GM19238 (cell line): ENCODE measurements around the gene SCAMP1.
"Not testable (repeated sequence)": the region's sequence is repeated elsewhere in the genome, so short reads cannot be mapped to it uniquely, and the experiment has no call there.

Experiments used
- DNase-seq: peaks from one replicate; pipeline ENCODE4 v3.0.0; 2011; ENCODE audit warnings: low spot score; ENCODE audit not compliant: insufficient read length

SCAMP1 gene

DNA sequence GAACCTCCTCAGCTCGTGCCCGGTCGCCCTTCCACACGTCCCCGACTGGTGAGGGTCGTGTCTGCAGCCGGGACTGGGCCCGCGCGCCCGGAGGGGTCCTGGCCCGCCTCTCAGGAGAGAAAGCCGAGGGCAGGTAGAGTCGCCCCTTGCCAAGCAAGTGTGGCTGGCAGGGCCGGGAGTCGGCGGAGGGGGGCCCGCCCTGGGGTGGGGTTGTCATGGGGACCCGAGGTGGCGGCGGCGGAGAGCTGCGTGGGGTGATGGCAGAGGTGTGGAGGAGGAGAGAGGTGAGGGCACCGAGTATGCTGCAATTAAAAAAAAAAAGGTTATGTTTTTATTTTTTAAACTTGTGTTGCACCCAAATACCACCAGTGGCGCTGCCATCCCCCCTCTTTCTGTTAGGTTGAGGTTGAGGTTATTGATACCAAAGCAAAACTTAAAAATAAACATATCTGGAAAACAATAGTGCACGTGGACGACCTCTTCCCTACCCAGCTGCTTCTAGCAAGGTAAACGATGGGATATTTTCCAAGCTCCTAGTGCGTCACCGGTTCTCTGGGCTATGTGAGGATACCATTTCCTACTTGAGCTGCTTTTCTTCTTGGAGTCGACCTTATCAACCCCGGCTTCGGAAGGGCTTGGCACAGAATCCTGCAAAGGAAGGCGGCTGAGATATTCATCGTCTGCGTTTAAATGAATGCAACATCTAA, 660 bp downstream of the SCAMP1 start:
- DNase-seq, result peak; percentile 49

DNA sequence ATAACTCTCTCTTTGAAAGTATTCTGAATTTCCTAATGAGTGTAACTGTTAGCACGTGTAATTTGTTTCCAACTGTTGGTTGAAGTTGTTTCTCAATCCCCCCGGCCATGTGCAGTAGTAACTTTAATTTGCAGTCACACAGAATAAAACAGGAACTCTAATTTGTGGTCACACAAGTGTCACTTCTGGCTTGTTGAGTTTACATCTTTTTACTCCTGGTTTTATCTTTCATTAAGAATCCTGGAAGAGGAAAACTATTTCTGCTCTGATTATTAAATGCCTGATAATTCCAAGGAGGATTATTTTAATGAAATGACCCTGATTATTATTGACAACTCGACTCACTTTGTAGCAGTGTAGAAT, 1.2 kb downstream of the SCAMP1 start:
- DNase-seq, result no peak

DNA sequence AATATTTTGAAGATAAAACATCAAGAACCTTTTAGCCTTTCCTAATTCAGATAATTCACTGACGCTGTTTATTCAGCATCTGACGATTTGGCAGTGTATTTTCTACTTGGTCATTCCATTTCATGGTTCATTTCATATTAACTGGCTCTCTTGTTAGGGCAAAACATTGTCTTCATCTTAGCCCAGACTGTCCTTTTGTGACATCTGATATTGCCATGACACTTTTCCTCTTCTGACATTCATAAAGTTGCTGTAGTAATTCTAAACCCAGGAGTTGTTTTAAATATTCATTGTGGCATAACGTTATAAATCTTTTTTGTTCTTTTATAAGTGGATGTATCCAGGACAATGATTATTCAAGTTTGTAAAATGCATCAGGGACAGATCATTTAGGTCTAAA, 1.8 kb downstream of the SCAMP1 start:
- DNase-seq, result no peak

DNA sequence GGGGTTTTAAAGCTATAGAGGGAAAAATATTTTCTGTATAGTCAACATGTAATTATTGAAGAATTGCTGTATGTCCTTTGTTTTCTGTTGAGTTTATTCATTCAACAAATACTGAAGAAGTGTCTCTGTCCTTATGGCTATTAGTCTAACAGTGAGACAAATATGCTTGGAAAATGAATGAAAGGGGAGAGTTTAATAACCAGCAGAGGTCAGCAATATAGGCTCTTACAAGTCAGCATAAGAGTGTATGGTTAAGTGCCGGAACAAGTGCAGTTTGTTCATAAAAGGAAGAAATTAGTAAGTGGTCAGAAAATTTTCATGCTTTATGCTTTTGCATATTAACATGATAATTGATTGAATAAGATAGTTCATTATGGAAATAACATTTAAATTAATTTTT, 3.6 kb downstream of the SCAMP1 start:
- no peak for DNase-seq

DNA sequence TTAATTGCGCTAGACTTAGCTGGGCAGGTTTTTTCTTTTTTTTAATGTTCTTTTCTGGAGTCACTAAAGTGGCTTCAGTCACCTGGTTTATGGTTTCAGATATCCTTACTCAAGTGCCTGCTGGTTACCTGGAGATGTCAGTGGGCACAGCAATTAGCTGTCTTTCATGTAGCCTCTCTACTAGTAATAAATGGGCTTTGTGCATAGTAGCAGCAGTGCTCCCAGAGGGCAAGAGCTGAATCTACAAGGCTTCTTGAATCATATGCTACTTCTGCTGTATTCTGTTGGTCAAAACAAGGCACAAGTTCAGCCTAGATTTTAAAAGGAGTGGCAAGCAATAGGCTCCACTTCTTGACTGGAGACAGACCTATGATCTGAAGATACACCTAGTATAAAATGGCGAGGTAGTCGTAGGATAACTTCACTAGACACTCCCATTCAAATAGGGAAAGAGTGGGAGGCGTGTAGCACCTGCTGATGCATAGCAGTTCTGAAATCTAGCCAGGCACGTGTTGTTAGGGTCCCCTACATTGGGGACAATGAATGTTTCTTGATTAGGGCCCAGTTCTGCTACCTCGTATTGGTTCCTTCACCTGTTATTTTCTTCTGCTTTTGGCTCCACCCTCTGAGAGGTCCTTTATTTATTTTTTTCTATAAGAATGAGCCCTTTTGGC, 7.0 kb downstream of the SCAMP1 start:
- DNase-seq, result no peak

DNA sequence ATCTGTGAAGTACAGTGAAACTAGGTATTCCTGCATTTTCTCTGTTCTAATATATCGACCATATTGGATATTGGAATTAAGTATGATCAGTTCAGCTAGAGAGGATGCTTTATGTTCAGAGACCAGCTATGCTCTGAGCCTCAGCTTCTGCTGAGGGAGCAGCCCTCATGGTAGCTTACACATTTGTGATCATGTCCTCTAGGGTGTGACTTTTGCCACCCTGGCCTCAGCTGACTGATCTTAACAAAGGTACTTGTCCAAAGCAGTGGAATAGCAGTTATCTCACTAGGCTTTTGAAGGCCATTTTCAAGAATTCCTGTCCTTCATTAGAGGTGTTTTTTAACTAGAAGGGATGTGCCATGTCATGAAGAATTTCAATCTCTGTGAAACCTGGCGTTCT, 9.3 kb downstream of the SCAMP1 start:
- DNase-seq, result no peak

DNA sequence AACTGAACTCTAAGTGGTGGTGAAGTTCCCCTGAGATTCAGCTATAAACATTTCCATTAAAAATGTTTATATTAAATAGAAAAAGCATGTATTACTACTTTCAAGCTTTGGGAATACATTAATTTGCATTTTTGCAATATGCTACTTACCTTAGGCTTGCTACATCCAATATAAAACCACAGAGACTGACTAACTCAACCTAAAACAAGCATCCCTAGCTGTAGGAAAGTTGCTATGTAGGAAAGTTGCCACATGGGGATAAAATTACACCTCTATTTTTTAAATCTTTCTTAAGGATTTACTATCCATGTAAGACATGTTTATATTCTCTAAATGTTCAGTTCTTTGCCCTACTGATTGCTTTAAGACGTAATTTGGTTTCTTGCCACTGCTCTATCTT, 12.8 kb downstream of the SCAMP1 start:
- no peak for DNase-seq

DNA sequence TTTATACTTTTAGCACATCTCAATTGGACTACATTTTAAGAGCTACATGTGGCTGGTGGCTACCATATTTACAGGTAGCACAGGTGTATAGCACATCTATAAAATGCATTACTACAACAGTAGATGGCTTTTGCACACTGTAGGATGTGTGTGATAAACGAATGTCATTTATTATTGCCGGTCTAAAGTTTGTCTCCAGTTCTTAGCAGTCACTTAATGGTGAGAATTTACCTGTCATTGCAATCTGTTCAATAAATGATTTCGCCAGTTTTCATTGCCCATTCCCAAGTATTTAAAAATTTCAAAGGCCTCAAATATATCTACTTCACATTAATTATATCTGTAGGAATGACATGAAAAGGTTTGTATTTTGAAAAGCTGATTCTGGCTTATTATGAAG, 15.9 kb downstream of the SCAMP1 start:
- no peak for DNase-seq

DNA sequence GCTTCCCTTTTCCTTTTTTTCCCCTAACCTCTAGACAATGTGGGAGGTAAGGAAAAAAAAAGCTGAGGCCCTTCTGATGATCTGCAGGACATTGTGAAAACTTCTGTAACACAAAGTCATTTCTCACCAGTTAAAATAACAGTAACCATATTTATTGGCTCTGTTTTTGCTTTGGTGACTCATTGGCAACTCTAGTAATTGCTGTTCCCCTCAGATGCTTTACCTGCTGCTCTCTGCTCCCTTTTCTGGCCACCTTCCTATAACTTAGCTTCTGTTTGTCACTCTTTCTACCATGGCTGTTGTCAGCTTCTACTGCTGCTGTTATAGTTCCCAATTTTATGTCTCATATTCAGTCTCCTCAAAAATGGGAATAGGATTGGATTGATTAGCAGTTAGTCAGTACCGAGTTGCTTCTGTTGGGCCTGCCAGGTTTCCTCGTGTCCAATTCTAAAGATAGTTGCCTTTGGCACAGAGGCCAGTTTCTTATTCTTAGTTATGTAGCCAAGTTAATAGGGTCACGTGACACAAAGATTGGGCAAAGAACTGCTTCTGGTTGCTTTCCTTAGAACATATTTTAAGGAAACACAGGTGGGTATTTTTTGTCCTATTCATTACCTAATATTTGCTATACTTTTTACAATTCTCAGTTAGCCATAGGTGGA, 16.8 kb downstream of the SCAMP1 start:
- no peak for DNase-seq

DNA sequence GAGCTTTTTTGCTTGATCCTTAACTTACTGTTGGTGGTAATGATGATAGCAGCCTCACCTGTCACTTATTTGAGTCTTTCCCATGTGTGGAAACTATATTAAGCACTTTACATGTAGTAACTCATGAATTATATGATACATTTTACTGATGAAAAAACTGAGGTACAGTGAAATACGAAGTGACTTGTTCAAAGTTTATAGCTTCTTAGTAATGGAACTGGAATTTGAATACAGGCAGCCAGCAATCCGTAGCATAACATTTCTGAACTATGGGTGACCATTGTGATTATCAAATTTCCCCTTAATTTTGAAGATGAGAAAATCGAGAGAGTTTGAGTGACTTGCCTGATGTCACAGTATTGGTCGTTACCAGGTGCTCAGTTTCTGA, 17.3 kb downstream of the SCAMP1 start:
- no peak for DNase-seq

DNA sequence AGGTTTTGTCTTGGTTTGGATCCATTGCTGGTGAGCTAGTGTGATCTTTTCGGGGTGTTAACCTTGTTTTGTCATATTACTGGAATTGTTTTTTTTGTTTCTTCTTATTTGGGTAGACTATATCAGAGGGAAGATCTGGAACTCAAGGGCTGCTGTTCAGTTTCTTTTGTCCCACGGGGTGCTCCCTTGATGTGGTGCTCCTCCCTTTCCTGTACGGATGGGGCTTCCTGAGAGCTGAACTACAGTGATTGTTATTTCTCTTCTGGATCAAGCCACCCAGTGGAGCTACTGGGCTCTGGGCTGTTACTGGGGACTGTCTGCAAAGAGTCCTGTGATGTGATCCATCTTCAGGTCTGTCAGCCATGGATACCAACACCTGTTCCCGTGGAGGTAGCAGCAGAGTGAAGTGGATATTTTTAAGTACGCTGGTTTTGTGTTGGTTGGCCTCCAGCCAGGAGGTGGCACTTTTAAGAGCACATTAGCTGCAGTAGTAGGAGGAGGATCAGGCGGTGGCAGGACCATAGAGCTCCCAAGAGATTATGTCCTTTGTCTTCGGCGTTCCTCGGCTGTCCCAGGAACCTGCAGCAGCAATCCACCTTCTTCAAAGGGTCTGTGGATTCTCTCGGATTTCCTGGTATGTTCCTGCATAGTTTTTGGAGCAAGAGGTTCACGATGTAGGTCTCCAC, 27.2 kb downstream of the SCAMP1 start:
- no peak for DNase-seq

DNA sequence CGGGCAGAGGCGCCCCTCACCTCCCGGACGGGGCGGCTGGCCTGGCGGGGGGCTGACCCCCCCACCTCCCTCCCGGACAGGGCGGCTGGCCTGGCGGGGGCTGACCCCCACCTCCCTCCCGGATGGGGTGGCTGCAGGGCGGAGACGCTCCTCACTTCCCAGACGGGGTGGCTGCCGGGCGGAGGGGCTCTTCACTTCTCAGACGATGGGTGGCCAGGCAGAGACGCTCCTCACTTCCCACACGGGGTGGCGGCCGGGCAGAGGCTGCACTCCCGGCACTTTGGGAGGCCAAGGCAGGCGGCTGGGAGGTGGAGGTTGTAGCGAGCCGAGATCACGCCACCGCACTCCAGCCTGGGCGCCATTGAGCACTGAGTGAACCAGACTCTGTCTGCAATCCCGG, 30.9 kb downstream of the SCAMP1 start:
- not testable (repeated sequence) for DNase-seq

DNA sequence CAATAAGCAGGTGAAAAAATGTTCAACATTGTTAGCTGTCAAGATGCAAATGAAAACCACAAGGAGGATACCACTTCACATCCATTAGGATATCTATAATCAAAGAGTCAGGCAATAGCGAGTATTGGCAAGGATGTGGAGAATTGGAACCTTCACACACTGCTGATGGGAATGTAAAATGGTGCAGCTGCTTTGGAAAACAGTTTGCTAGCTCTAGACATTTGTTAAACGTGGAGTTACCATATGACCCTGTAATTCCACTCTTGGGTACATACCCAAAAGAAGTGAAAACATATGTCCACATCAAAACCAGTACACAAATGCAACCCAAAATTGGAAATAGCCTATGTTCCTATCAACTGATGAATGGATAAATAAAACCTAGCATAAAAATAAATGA, 37.4 kb downstream of the SCAMP1 start:
- no peak for DNase-seq

DNA sequence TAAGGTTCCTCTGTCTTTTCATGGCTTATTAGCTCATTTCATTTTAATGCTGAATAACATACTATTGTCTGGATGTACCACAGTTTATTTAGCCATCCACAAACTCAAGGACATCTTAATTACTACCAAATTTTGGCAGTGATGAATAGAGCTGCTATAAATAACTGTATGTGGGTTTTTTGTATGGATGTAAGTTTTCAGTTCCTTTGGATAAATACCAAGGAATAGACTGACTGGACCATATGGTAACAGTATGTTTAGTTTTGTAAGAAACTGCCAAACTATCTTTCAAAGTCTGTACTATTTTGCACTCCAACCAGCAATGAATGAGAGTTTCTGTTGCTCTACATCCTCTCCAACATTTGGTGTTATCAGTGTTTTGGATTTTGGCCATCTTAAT, 38.7 kb downstream of the SCAMP1 start:
- no peak for DNase-seq

DNA sequence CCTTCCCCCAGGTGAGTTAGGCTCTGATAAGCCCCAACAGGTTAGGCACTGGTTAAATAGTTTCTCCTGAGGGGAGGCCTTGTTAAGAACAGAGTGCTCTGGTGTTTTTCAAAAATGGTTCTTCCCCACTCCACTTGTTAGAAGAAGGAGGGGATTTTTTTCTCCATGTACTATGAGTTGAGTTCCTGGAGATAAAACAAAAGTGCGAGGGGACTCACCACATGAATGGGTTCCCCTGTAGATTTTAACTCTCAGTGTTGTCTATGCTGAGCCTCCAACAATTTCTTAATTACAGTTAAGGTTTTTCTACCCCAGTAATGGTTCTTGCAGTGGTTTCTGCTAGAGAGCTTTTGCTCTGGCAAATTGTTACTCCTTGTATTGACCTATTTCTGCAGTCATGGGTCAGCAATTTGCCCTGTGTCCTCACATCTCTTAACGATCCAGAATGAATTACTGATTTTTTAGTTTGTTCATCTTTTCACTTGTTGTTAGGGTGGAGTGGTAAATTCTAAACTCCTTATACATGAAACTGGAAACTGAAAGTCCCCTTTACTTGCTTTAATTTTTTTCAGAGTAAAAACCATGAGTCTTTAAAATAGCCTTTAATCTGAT, 44.4 kb downstream of the SCAMP1 start:
- DNase-seq, result no peak

DNA sequence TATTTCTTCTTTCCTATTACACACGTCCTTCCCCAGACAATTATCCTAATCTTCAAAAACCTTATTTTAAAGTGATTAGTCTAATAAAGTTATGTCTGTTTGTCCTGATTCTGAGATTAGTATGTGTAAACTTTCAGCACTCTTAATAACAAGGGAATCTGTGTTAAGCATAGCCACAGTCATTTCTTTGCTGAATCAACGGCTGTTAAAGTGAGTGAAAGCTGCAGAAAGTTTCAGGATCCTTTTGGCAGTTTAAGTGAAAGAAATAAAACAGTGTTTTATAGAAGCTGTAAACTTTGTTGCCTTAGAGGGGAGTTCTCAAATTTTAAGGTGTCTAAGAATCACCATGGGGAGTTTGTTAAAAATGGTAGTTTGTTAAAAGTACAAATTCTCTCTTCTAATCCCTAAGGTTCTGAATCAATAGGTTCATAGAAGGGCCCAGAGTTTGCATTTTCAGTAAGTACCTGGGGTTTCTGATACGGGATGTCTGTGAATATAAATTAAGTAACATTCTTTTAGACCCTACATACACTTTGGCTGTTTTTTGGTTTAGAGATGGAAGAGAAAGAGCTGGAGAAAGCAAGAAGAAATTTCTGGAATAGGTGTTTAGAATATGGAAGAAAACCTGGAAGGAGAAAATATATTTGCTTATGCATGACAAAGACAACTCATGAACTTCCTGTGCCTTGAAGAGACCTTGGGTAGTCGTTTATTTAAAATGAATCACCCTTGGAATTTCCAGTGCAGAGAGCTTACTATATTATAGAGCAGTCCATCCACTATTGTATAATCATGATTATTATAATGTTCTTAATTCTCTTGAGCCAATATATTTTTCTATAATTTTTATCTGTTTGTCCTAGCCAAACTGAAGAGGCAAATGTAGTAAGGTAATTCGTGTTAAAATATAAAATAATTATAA, 45.7 kb downstream of the SCAMP1 start:
- DNase-seq, result no peak

DNA sequence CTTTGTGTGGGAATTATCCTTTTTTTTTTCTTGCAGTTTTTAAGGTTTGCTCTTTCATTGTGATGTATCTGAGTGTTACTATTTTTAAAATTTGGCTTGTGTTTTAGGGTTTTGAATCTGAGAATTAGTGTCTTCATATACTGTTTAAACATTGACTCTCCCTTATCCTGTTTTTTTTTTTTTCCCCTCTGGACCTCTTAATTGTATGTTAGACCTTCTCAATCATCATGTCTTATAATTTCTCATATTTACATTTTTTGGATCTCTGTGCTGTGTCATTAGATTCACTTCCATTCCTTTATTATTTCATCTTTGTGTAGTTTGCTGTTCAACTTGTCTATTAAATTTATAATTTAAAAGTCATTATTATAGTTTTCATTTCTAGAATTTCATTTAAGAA, 47.0 kb downstream of the SCAMP1 start:
- DNase-seq, result no peak

DNA sequence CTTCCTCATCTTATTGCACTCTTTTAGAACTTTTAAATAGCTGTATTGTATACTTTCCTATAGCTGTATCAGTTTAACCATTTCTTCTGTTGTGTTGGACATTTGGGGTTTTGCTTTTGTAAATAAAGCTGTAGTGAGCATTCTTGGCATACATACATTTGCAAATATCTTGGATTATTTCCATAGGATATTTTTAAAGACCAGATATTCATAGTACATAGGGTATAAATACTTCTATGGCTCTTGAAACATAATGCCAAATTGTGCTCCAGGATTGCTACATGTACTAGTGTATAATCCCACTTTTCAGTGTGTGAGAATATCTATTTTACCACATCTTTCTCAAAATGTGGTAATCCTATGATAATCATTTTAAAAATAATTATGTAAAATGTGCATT, 51.2 kb downstream of the SCAMP1 start:
- DNase-seq, result no peak

DNA sequence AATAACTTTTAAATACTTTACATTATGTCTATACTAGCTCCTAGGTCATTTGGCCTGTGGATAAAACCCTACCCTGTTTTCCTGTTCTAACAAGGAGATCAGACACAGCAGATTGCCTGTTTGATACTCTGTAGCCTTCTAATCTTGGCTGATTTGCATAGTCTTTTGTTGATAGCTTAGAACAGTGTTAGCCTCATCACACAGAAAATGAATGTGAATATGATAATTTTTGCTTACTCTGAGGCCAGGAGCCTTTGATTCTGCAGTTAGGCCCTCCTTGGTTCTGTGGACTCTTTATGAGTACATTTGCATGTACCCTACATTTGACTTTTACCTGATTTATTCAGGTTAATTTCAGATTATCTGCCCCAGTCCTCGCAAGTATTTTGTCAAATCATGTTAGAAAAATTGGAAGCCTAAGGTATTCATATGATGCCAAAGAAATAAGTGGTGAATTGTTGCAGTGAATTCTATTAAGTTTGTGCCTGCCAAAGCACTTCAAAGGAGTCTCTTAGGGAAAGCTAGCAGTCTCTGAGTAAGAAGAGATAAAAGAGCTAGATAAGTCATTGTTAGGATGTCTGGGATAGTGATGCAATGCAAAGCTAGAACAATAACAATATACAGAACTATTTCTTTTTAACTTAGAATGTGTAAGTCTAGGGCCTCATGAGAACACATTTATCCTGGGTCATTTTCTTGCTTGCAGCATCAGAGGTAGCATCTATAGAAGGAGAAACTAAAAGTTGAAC, 56.4 kb downstream of the SCAMP1 start:
- DNase-seq, result no peak

DNA sequence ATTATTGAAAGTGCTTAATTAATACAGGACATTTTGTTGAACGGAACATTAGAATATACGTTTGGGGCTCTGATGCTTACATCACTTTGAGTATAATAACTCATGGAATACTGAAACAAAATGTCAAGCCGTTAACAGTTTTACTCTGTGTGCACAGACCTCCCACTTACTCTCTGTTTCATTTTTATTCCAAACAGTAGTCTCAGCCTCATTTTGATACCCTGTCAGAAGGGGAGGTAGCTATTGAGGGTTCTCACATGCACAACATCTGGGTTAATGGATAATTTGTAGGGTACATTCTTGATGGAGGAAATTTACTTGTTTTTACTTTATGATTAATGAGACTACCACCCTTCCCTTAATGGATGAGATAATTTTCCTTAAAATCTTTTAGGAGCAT, 59.0 kb downstream of the SCAMP1 start:
- DNase-seq, result no peak
